H1 (cell line): ENCODE data around the gene CELA2A. TPM values are rescaled to one million over a fixed set of nuclear protein-coding genes. Genes with fewer than 3 reads are reported as not detected.
"Not testable (repeated sequence)": the region's sequence is repeated elsewhere in the genome, so short reads cannot be mapped to it uniquely, and the experiment has no call there.

Source experiments
- CTCF ChIA-PET: fragments of 300-600 bp; sonication (Branson Sonifier 250); formaldehyde crosslinking; loops from one replicate; lab custom pipeline; 2021; ENCODE audit not compliant: partially characterized antibody; lab: Charles Lee
- POLR2A ChIA-PET: fragments of 300-600 bp; sonication (Branson Sonifier 250); formaldehyde crosslinking; loops from one replicate; lab custom pipeline; 2021; ENCODE audit warnings: inconsistent platforms; ENCODE audit not compliant: partially characterized antibody; lab: Charles Lee
- DNase-seq, 2 experiments: peaks; one replicate each; pipeline versions ENCODE4 v3.0.0 to v3.0.0-alpha.2; 2010 to 2022; ENCODE audit warnings: low spot score in 2 of 2, low read depth in 1 of 2, mixed read lengths in 1 of 2
- FAIRE-seq: peaks from 2 replicates; lab custom pipeline; 2011; peaks lifted over from hg19 to GRCh38; lab: Jason Lieb, UNC
- H2AFZ ChIP-seq: 2 replicates; pipeline ENCODE4 v1.8.1; 2012; ENCODE audit warnings: low read length, inconsistent platforms
- H2AK5ac ChIP-seq: 2 replicates; pipeline ENCODE4 v1.6.1; 2013; ENCODE audit warnings: low read depth, low read length
- H2BK120ac ChIP-seq: replicated peaks from 2 replicates; pipeline ENCODE3; 2013; ENCODE audit warnings: low read depth, low read length, inconsistent platforms
- H2BK12ac ChIP-seq: 2 replicates; pipeline ENCODE4 v1.6.1; 2013; ENCODE audit warnings: low read depth, low read length
- H2BK15ac ChIP-seq: 2 replicates; pipeline ENCODE4 v1.6.1; 2013; ENCODE audit warnings: low read length
- H2BK20ac ChIP-seq: 2 replicates; pipeline ENCODE4 v1.6.1; 2013; ENCODE audit warnings: low read length
- H2BK5ac ChIP-seq: 2 replicates; pipeline ENCODE4 v1.6.1; 2013; ENCODE audit warnings: low read depth, low read length
- H3K14ac ChIP-seq: 2 replicates; pipeline ENCODE4 v1.6.1; 2013; ENCODE audit warnings: inconsistent platforms; ENCODE audit not compliant: insufficient read length
- H3K18ac ChIP-seq: 2 replicates; pipeline ENCODE4 v1.6.1; 2013; ENCODE audit warnings: low read length; ENCODE audit errors: extremely low read depth
- H3K23ac ChIP-seq: 2 replicates; pipeline ENCODE4 v1.6.1; 2013; ENCODE audit warnings: inconsistent platforms; ENCODE audit not compliant: insufficient read length
- H3K23me2 ChIP-seq: 2 replicates; pipeline ENCODE4 v1.6.1; 2013; ENCODE audit warnings: low read depth, low read length
- H3K27ac ChIP-seq: 2 replicates; pipeline ENCODE4 v1.6.1; 2011; ENCODE audit warnings: low read depth, low read length, inconsistent platforms
- H3K27me3 ChIP-seq, 4 experiments: replicated peaks in 1 of 4; 1 replicate in 1 of 4; 2 replicates in 3 of 4; pipeline versions ENCODE4 v1.6.1 to v1.8.1; 2011 to 2013; ENCODE audit warnings: low read length in 3 of 4, mild to moderate bottlenecking in 3 of 4, inconsistent platforms in 2 of 4, mixed read lengths in 2 of 4, moderate library complexity in 1 of 4; ENCODE audit not compliant: control insufficient read depth in 3 of 4, insufficient read depth in 3 of 4; ENCODE audit errors: extremely low read depth in 1 of 4
- H3K36me3 ChIP-seq, 4 experiments: 2 replicates each; pipeline versions ENCODE4 v1.6.1 to v1.8.1; 2011 to 2013; ENCODE audit warnings: mild to moderate bottlenecking in 4 of 4, low read length in 3 of 4, moderate library complexity in 2 of 4, control low read depth in 1 of 4, inconsistent platforms in 1 of 4; ENCODE audit not compliant: insufficient read depth in 4 of 4, control insufficient read depth in 2 of 4
- H3K4ac ChIP-seq: replicated peaks from 2 replicates; pipeline ENCODE3; 2013; ENCODE audit warnings: low read length, low read depth, mixed read lengths, inconsistent platforms; ENCODE audit not compliant: insufficient read length
- H3K4me1 ChIP-seq, 4 experiments: replicated peaks in 1 of 4; 1 replicate in 1 of 4; 2 replicates in 3 of 4; pipeline versions ENCODE4 v1.6.1 to v1.8.1; 2011 to 2013; ENCODE audit warnings: low read length in 3 of 4, inconsistent platforms in 2 of 4, mixed read lengths in 1 of 4; ENCODE audit not compliant: insufficient read depth in 4 of 4, control insufficient read depth in 3 of 4
- H3K4me2 ChIP-seq, 2 experiments: 2 replicates each; pipeline versions ENCODE4 v1.6.1 to v1.8.1; 2011 to 2013; ENCODE audit warnings: low read depth in 2 of 2, low read length in 2 of 2, control low read depth in 1 of 2, inconsistent platforms in 1 of 2, mild to moderate bottlenecking in 1 of 2; ENCODE audit not compliant: insufficient read depth in 1 of 2
- H3K4me3 ChIP-seq, 4 experiments: fragments of 200-600, 300-600 bp in 1 of 4; sonication (generic), shearing (Covaris generic), sonication (Bioruptor Twin) in 1 of 4; 2 replicates each; pipeline versions ENCODE4 v1.5.1 to v1.8.1; 2011 to 2016; ENCODE audit warnings: low read length in 4 of 4, low read depth in 3 of 4, control low read depth in 2 of 4, inconsistent platforms in 2 of 4, mild to moderate bottlenecking in 2 of 4, mixed read lengths in 1 of 4, moderate library complexity in 1 of 4; ENCODE audit not compliant: insufficient read depth in 2 of 4; ENCODE audit errors: extremely low read depth in 1 of 4
- H3K56ac ChIP-seq: replicated peaks from 2 replicates; pipeline ENCODE3; 2013; ENCODE audit warnings: low read depth, mild to moderate bottlenecking, mixed read lengths, low read length, inconsistent platforms; ENCODE audit not compliant: insufficient read length
- H3K79me1 ChIP-seq: 2 replicates; pipeline ENCODE4 v1.6.1; 2013; ENCODE audit warnings: low read depth, low read length, control low read depth
- H3K79me2 ChIP-seq, 2 experiments: 2 replicates each; pipeline versions ENCODE4 v1.6.1 to v1.8.1; 2012 to 2013; ENCODE audit warnings: low read length in 2 of 2, mild to moderate bottlenecking in 2 of 2, inconsistent platforms in 1 of 2; ENCODE audit not compliant: insufficient read depth in 2 of 2, control insufficient read depth in 1 of 2
- H3K9ac ChIP-seq, 4 experiments: replicated peaks in 1 of 4; 1 replicate in 1 of 4; 2 replicates in 3 of 4; pipeline versions ENCODE4 v1.6.1 to v1.8.1; 2011 to 2013; ENCODE audit warnings: low read depth in 3 of 4, low read length in 3 of 4, control low read depth in 2 of 4, mild to moderate bottlenecking in 2 of 4, moderate library complexity in 2 of 4, inconsistent platforms in 1 of 4; ENCODE audit errors: extremely low read depth in 1 of 4
- H3K9me3 ChIP-seq, 2 experiments: 2 replicates each; pipeline versions ENCODE4 v1.6.1 to v1.8.1; 2012 to 2013; ENCODE audit warnings: mild to moderate bottlenecking in 2 of 2, moderate library complexity in 2 of 2, control low read depth in 1 of 2, inconsistent platforms in 1 of 2, low read depth in 1 of 2, low read length in 1 of 2, mixed read lengths in 1 of 2; ENCODE audit not compliant: insufficient read depth in 2 of 2
- H4K20me1 ChIP-seq, 2 experiments: replicated peaks in 1 of 2; 2 replicates each; pipeline versions ENCODE3 to v1.8.1; 2011 to 2013; ENCODE audit warnings: inconsistent platforms in 2 of 2, low read length in 2 of 2, mild to moderate bottlenecking in 1 of 2; ENCODE audit not compliant: insufficient read depth in 2 of 2, control insufficient read depth in 1 of 2
- H4K5ac ChIP-seq: 2 replicates; pipeline ENCODE4 v1.6.1; 2013; ENCODE audit warnings: low read length, low read depth, mixed read lengths, inconsistent platforms; ENCODE audit not compliant: insufficient read length
- H4K8ac ChIP-seq: 2 replicates; pipeline ENCODE4 v1.8.0; 2013; ENCODE audit warnings: mild to moderate bottlenecking, moderate library complexity, low read length, inconsistent platforms; ENCODE audit not compliant: insufficient read depth; ENCODE audit errors: extremely low read depth
- H4K91ac ChIP-seq: replicated peaks from 2 replicates; pipeline ENCODE3; 2013; ENCODE audit warnings: low read length, mixed read lengths, inconsistent platforms; ENCODE audit not compliant: insufficient read length
- WGBS, 2 experiments: shearing (Covaris generic) in 1 of 2; methylation state at CpG; one replicate each; pipeline versions ENCODE4 v1.1.6 to v1.1.7; 2013 to 2015; ENCODE audit warnings: low lambda C conversion rate in 2 of 2, mixed read lengths in 2 of 2, inconsistent platforms in 1 of 2, low coverage in 1 of 2, missing lambda C conversion rate in 1 of 2; ENCODE audit not compliant: insufficient replicate concordance in 2 of 2, insufficient coverage in 1 of 2, insufficient read length in 1 of 2; ENCODE audit errors: extremely low coverage in 1 of 2, missing lambda C conversion rate in 1 of 2; 5-methylcytosine and 5-hydroxymethylcytosine counted together
- polyA plus RNA-seq, 7 experiments: library from polyadenylated mRNA; depleted of rRNA in 3 of 7; stranded (reverse) in 5 of 7; unstranded in 2 of 7; fragments of >200 nt in 5 of 7; fragments of 200-250 nt in 2 of 7; gene quantifications; 1 replicate in 5 of 7; 2 replicates in 1 of 7; 4 replicates in 1 of 7; pipeline versions ENCODE4 v1.2.1 to v1.2.3, GENCODE V29; 2011 to 2013; ENCODE audit warnings: missing spikeins in 2 of 7, mixed read lengths in 2 of 7
- total RNA-seq: library from RNA; stranded (reverse); fragmentation: NEBNext Ultra II Directional; extraction: Animal tissue kit (Norgen Biotek cat#: 25700); gene quantifications from 2 replicates; pipeline ENCODE4 v1.2.1, GENCODE V29; 2021

Gene CELA2A
- total and polyA plus RNA-seq, 2 of the 8 experiments (the other 6 are each of a cell fraction or from before 2014, with no cell fraction given) = not detected

GRCh38 chr1:15469821-15470448 lies 13.4 kb downstream of the CELA2A start:
- H3K4me3 ChIP-seq, H4K8ac ChIP-seq, H3K79me1 ChIP-seq, H3K4me2 ChIP-seq, H3K4me1 ChIP-seq, H3K56ac ChIP-seq, H3K79me2 ChIP-seq, H3K18ac ChIP-seq, H3K14ac ChIP-seq, H2BK120ac ChIP-seq, H2BK15ac ChIP-seq, H2BK5ac ChIP-seq, H3K36me3 ChIP-seq, H4K91ac ChIP-seq, H3K4ac ChIP-seq, FAIRE-seq, H2BK12ac ChIP-seq, H3K27me3 ChIP-seq, H3K9me3 ChIP-seq, H3K23me2 ChIP-seq, H3K27ac ChIP-seq, H2AFZ ChIP-seq, H4K20me1 ChIP-seq, DNase-seq, CTCF ChIA-PET, H2AK5ac ChIP-seq, POLR2A ChIA-PET, H3K9ac ChIP-seq, H2BK20ac ChIP-seq, H4K5ac ChIP-seq, H3K23ac ChIP-seq: not testable (repeated sequence)
- WGBS, 2 experiments = 81% methylated on average over 9 of the region's 9 CpGs; no CpG with 5 or more reads in 1 of the 2 experiments

GRCh38 chr1:15471067-15471466 lies 14.5 kb downstream of the CELA2A start:
- H3K79me1 ChIP-seq, H3K27me3 ChIP-seq, CTCF ChIA-PET, H3K4ac ChIP-seq, H2BK20ac ChIP-seq, H2BK12ac ChIP-seq, H3K23me2 ChIP-seq, H3K23ac ChIP-seq, H4K8ac ChIP-seq, POLR2A ChIA-PET, H3K4me2 ChIP-seq, H4K5ac ChIP-seq, H3K9ac ChIP-seq, H2AFZ ChIP-seq, H3K27ac ChIP-seq, H4K91ac ChIP-seq, H4K20me1 ChIP-seq, H3K9me3 ChIP-seq, H2AK5ac ChIP-seq, H3K56ac ChIP-seq, H3K79me2 ChIP-seq, H3K18ac ChIP-seq, H3K14ac ChIP-seq, FAIRE-seq, H3K36me3 ChIP-seq, H2BK15ac ChIP-seq, H3K4me3 ChIP-seq, H2BK5ac ChIP-seq, DNase-seq, H3K4me1 ChIP-seq, H2BK120ac ChIP-seq: not testable (repeated sequence)
- 88% methylated on average over 5 of the region's 5 CpGs; no CpG with 5 or more reads in 1 of the 2 experiments for WGBS, 2 experiments
